Gastroesophageal sphincter (tissue), 3 donors: ENCODE data around the gene PKHD1.

ENCODE experiments used
- CTCF ChIP-seq, 4 experiments: fragments of 200-600 bp in 2 of 4; fragments of 450-650 bp in 2 of 4; sonication (generic) in 1 of 4; IDR thresholded peaks; one replicate each; pipeline ENCODE4 v1.5.1; 2017 to 2019; ENCODE audit warnings: antibody characterized with exemption in 4 of 4, mild to moderate bottlenecking in 2 of 4, moderate library complexity in 2 of 4
- EP300 ChIP-seq: sonication (generic); formaldehyde crosslinking; IDR thresholded peaks from one replicate; pipeline ENCODE4 v1.6.1; 2017; ENCODE audit warnings: antibody characterized with exemption, mild to moderate bottlenecking
- POLR2A ChIP-seq, 2 donors: fragments of 450-650 bp; IDR thresholded peaks; one replicate each; pipeline ENCODE4 v1.6.1; 2017; ENCODE audit warnings: antibody characterized with exemption in 2 of 2, mild to moderate bottlenecking in 2 of 2, moderate library complexity in 1 of 2
- POLR2AphosphoS5 ChIP-seq: sonication (generic); formaldehyde crosslinking; IDR thresholded peaks from one replicate; pipeline ENCODE4 v1.6.1; 2017; ENCODE audit warnings: antibody characterized with exemption

GRCh38 chr6:51976374-51976773 lies 111.0 kb downstream of the PKHD1 start:
- TF ChIP-seq CTCF (IDR thresholded peaks at IDR 0.05) (no peak), EP300 (no peak), POLR2A (IDR thresholded peaks at IDR 0.05) (no peak), POLR2AphosphoS5 (no peak)
